HEK293 (cell line): ENCODE measurements around the gene ZNF234.

Experiments
- KLF16 ChIP-seq: fragments of 450-650 bp; formaldehyde crosslinking; IDR thresholded peaks from 2 replicates; pipeline ENCODE4 v1.5.1; 2017; ENCODE audit warnings: missing biosample characterization, missing genetic modification characterization
- KLF8 ChIP-seq: fragments of 450-650 bp; formaldehyde crosslinking; IDR thresholded peaks from 2 replicates; pipeline ENCODE4 v1.5.1; 2016; ENCODE audit warnings: missing biosample characterization, missing genetic modification characterization
- PATZ1 ChIP-seq: fragments of 450-650 bp; formaldehyde crosslinking; IDR thresholded peaks from 2 replicates; pipeline ENCODE4 v1.5.1; 2016; ENCODE audit warnings: missing biosample characterization, missing genetic modification characterization
- SP2 ChIP-seq: fragments of 450-650 bp; formaldehyde crosslinking; IDR thresholded peaks from 2 replicates; pipeline ENCODE4 v1.5.1; 2016; ENCODE audit warnings: missing biosample characterization, missing genetic modification characterization
- SP3 ChIP-seq: fragments of 450-650 bp; formaldehyde crosslinking; IDR thresholded peaks from 2 replicates; pipeline ENCODE4 v1.5.1; 2016; ENCODE audit warnings: missing biosample characterization, missing genetic modification characterization
- TCF7L2 ChIP-seq: IDR thresholded peaks from 2 replicates; pipeline ENCODE4 v1.6.1; 2011; ENCODE audit warnings: low read depth, mild to moderate bottlenecking, inconsistent platforms, low read length, moderate library complexity, borderline replicate concordance
- YY2 ChIP-seq: fragments of 450-650 bp; formaldehyde crosslinking; IDR thresholded peaks from 2 replicates; pipeline ENCODE4 v1.5.1; 2016; ENCODE audit warnings: missing biosample characterization, missing genetic modification characterization
- ZBTB48 ChIP-seq: fragments of 450-650 bp; formaldehyde crosslinking; IDR thresholded peaks from 2 replicates; pipeline ENCODE4 v1.5.1; 2016; ENCODE audit warnings: missing biosample characterization, missing genetic modification characterization
- ZBTB6 ChIP-seq: fragments of 450-650 bp; formaldehyde crosslinking; IDR thresholded peaks from 2 replicates; pipeline ENCODE4 v1.5.1; 2017; ENCODE audit warnings: missing biosample characterization, missing genetic modification characterization
- ZBTB7A ChIP-seq: fragments of 450-650 bp; formaldehyde crosslinking; IDR thresholded peaks from 2 replicates; pipeline ENCODE4 v1.5.1; 2016; ENCODE audit warnings: low read depth, missing biosample characterization, missing genetic modification characterization
- ZFHX2 ChIP-seq: fragments of 450-650 bp; formaldehyde crosslinking; conservative IDR thresholded peaks from 2 replicates; pipeline ENCODE4 v1.5.1; 2016; ENCODE audit warnings: missing biosample characterization, missing genetic modification characterization
- ZNF133 ChIP-seq: fragments of 450-650 bp; formaldehyde crosslinking; IDR thresholded peaks from 2 replicates; pipeline ENCODE4 v1.5.1; 2016; ENCODE audit warnings: missing biosample characterization, missing genetic modification characterization
- ZNF138 ChIP-seq: fragments of 450-650 bp; formaldehyde crosslinking; IDR thresholded peaks from 2 replicates; pipeline ENCODE4 v1.5.1; 2016; ENCODE audit warnings: missing biosample characterization, missing genetic modification characterization, borderline replicate concordance
- ZNF146 ChIP-seq: fragments of 450-650 bp; formaldehyde crosslinking; IDR thresholded peaks from 2 replicates; pipeline ENCODE4 v1.5.1; 2016; ENCODE audit warnings: missing biosample characterization, missing genetic modification characterization
- ZNF280D ChIP-seq: fragments of 450-650 bp; formaldehyde crosslinking; IDR thresholded peaks from 2 replicates; pipeline ENCODE4 v1.5.1; 2016; ENCODE audit warnings: missing biosample characterization, missing genetic modification characterization
- ZNF324 ChIP-seq: fragments of 450-650 bp; formaldehyde crosslinking; IDR thresholded peaks from 2 replicates; pipeline ENCODE4 v1.5.1; 2016; ENCODE audit warnings: missing biosample characterization, missing genetic modification characterization
- ZNF350 ChIP-seq: fragments of 450-650 bp; formaldehyde crosslinking; IDR thresholded peaks from 2 replicates; pipeline ENCODE4 v1.5.0; 2017; ENCODE audit warnings: missing biosample characterization, mild to moderate bottlenecking, missing genetic modification characterization
- ZNF394 ChIP-seq: fragments of 450-650 bp; formaldehyde crosslinking; IDR thresholded peaks from 2 replicates; pipeline ENCODE4 v1.5.1; 2016; ENCODE audit warnings: missing biosample characterization, missing genetic modification characterization, mild to moderate bottlenecking, moderate library complexity, borderline replicate concordance
- ZNF426 ChIP-seq: fragments of 450-650 bp; formaldehyde crosslinking; IDR thresholded peaks from 2 replicates; pipeline ENCODE4 v1.5.1; 2017; ENCODE audit warnings: missing biosample characterization, missing genetic modification characterization, mild to moderate bottlenecking, inconsistent platforms, moderate library complexity
- ZNF518A ChIP-seq: fragments of 450-650 bp; formaldehyde crosslinking; conservative IDR thresholded peaks from 2 replicates; pipeline ENCODE4 v1.5.1; 2016; ENCODE audit warnings: low read depth, missing biosample characterization, missing genetic modification characterization
- ZNF561 ChIP-seq: fragments of 450-650 bp; IDR thresholded peaks from 2 replicates; pipeline ENCODE4 v1.5.1; 2018; ENCODE audit warnings: missing biosample characterization, missing genetic modification characterization, borderline replicate concordance
- ZNF580 ChIP-seq: fragments of 450-650 bp; formaldehyde crosslinking; IDR thresholded peaks from 2 replicates; pipeline ENCODE4 v1.5.1; 2016; ENCODE audit warnings: missing biosample characterization, missing genetic modification characterization
- ZNF629 ChIP-seq: fragments of 450-650 bp; formaldehyde crosslinking; IDR thresholded peaks from 2 replicates; pipeline ENCODE4 v1.5.1; 2017; ENCODE audit warnings: missing biosample characterization, missing genetic modification characterization
- ZNF777 ChIP-seq: fragments of 450-650 bp; formaldehyde crosslinking; IDR thresholded peaks from 2 replicates; pipeline ENCODE4 v1.5.1; 2017; ENCODE audit warnings: missing biosample characterization, missing genetic modification characterization, borderline replicate concordance
- ZSCAN4 ChIP-seq: fragments of 450-650 bp; formaldehyde crosslinking; IDR thresholded peaks from 2 replicates; pipeline ENCODE4 v1.5.1; 2017; ENCODE audit warnings: missing biosample characterization, missing genetic modification characterization

The ZNF234 gene

GRCh38 chr19:44111910-44112463, 29.4 kb upstream of the ZNF234 start (continued):
- TF ChIP-seq PATZ1: peak; percentile 65
- peak; percentile 43; the same call in 1 of the 2 replicates for TF ChIP-seq ZNF394 (tag by site-specific recombination)
- no peak for TF ChIP-seq ZNF777 (tag by site-specific recombination)
- TF ChIP-seq ZNF350: no peak
- TF ChIP-seq ZNF518A: 0 out of 2 replicates have a peak, but pooled peaks have one; percentile 42
- no peak for TF ChIP-seq ZFHX2 (tag by site-specific recombination)
- no peak for TF ChIP-seq ZNF580 (tag by site-specific recombination)
- no peak for TF ChIP-seq ZNF146 (tag by site-specific recombination)
- TF ChIP-seq SP2 (tag by site-specific recombination): peak; percentile 53
- no peak for TF ChIP-seq TCF7L2
- TF ChIP-seq ZNF138 (tag by site-specific recombination): no peak
- TF ChIP-seq YY2 (tag by site-specific recombination): peak; percentile 79
- peak; percentile 14; the same call in 1 of the 2 replicates for TF ChIP-seq KLF16 (tag by site-specific recombination)
- no peak for TF ChIP-seq ZSCAN4 (tag by site-specific recombination)
- peak; percentile 70; the same call in 1 of the 2 replicates for TF ChIP-seq ZBTB48 (tag by site-specific recombination)
- peak; percentile 56; the same call in 1 of the 2 replicates for TF ChIP-seq SP3 (tag by site-specific recombination)
- TF ChIP-seq ZNF280D (tag by site-specific recombination): peak; percentile 70
- TF ChIP-seq ZNF133: 0 out of 2 replicates have a peak, but pooled peaks have one; percentile 10
- TF ChIP-seq ZBTB6: peak; percentile 65; the same call in 1 of the 2 replicates
- peak; percentile 89 for TF ChIP-seq ZNF629 (tag by site-specific recombination)
- peak; percentile 17; the same call in 1 of the 2 replicates for TF ChIP-seq ZNF324
- no peak for TF ChIP-seq ZBTB7A
- TF ChIP-seq ZNF561 (tag by site-specific recombination): peak; percentile 77; the same call in 1 of the 2 replicates
- no peak for TF ChIP-seq ZNF426 (tag by site-specific recombination)
- peak; percentile 61; the same call in 1 of the 2 replicates for TF ChIP-seq KLF8 (tag by site-specific recombination)
